HepG2 (cell line): ENCODE measurements around the gene IFNA21. TPM values are rescaled to one million over a fixed set of nuclear protein-coding genes. Genes with fewer than 3 reads are reported as not detected.

ENCODE experiments used
- ATAC-seq: fragments of 200-7000 bp; cut with Tn5 transposase; 3 replicates; pipeline ENCODE4 v1.9.1; 2020; ENCODE audit warnings: mild to moderate bottlenecking, moderate library complexity
- BruUV-seq: library from RNA; stranded (reverse); fragments of 400-500 nt; replicated peaks from 2 replicates; lab custom pipeline; 2021; lab: Mats Ljungman, UMichigan
- CTCF ChIA-PET: fragments of 300-600 bp; formaldehyde crosslinking; extraction: SDS; loops from one replicate; lab custom pipeline; 2021; ENCODE audit warnings: low total read pairs, inconsistent platforms, low intra/inter-chr PET ratio; lab: Yijun Ruan, JAX
- POLR2A ChIA-PET: fragments of 350-600 bp; sonication (Branson Sonifier 250); formaldehyde crosslinking; loops from one replicate; lab custom pipeline; 2020; ENCODE audit warnings: antibody characterized with exemption, inconsistent platforms; lab: Yijun Ruan, JAX
- DNase-seq: peaks from one replicate; pipeline ENCODE4 v3.0.0-alpha.2; 2015; ENCODE audit warnings: low spot score
- FAIRE-seq: peaks from 3 replicates; lab custom pipeline; 2011; peaks lifted over from hg19 to GRCh38; lab: Jason Lieb, UNC
- H2AFZ ChIP-seq: one replicate; pipeline ENCODE4 v1.6.1; 2011; ENCODE audit warnings: low read length, inconsistent platforms
- H3K27ac ChIP-seq: fragments of 300-600 bp; 3 replicates; pipeline ENCODE4 v1.8.0; 2011; ENCODE audit warnings: mixed run types, mild to moderate bottlenecking, mixed read lengths, low read length, inconsistent platforms; ENCODE audit not compliant: insufficient read depth; ENCODE audit errors: extremely low read length
- H3K27me3 ChIP-seq, 2 experiments: fragments of 200-600 bp in 1 of 2; 2 replicates in 1 of 2; 3 replicates in 1 of 2; pipeline versions ENCODE4 v1.6.0 to v1.8.0; 2011; ENCODE audit warnings: low read length in 2 of 2, mild to moderate bottlenecking in 2 of 2, moderate library complexity in 2 of 2, inconsistent platforms in 1 of 2; ENCODE audit not compliant: insufficient read depth in 2 of 2, control insufficient read depth in 1 of 2
- H3K36me3 ChIP-seq, 2 experiments: fragments of 200-600 bp in 1 of 2; replicated peaks in 1 of 2; 2 replicates in 1 of 2; 3 replicates in 1 of 2; pipeline versions ENCODE4 v1.5.1 to v1.8.0; 2011; ENCODE audit warnings: low read length in 2 of 2, inconsistent platforms in 1 of 2; ENCODE audit not compliant: insufficient read depth in 2 of 2, control insufficient read depth in 1 of 2
- H3K4me1 ChIP-seq: 2 replicates; pipeline ENCODE4 v1.5.1; 2012; ENCODE audit warnings: low read length, inconsistent platforms; ENCODE audit not compliant: insufficient read depth
- H3K4me2 ChIP-seq: 2 replicates; pipeline ENCODE4 v1.6.0; 2011; ENCODE audit warnings: low read depth, low read length, inconsistent platforms
- H3K4me3 ChIP-seq, 3 experiments: fragments of 200-600 bp in 1 of 3; sonication (generic), shearing (Covaris generic) in 1 of 3; replicated peaks in 1 of 3; 2 replicates each; pipeline ENCODE4 v1.5.1; 2011 to 2016; ENCODE audit warnings: low read length in 3 of 3, inconsistent platforms in 2 of 3, low read depth in 2 of 3, mild to moderate bottlenecking in 2 of 3, control low read depth in 1 of 3, mixed read lengths in 1 of 3; ENCODE audit not compliant: insufficient read depth in 1 of 3
- H3K79me2 ChIP-seq: one replicate; pipeline ENCODE4 v1.6.1; 2011; ENCODE audit warnings: low read length, inconsistent platforms; ENCODE audit not compliant: insufficient read depth
- H3K9ac ChIP-seq: 2 replicates; pipeline ENCODE4 v1.6.0; 2011; ENCODE audit warnings: mild to moderate bottlenecking, low read depth, low read length, inconsistent platforms; ENCODE audit not compliant: insufficient read depth
- H3K9me3 ChIP-seq: 2 replicates; pipeline ENCODE4 v1.5.1; 2012; ENCODE audit warnings: mild to moderate bottlenecking, low read length
- H4K20me1 ChIP-seq: 2 replicates; pipeline ENCODE4 v1.6.0; 2011; ENCODE audit warnings: inconsistent platforms, mild to moderate bottlenecking, low read length, moderate library complexity; ENCODE audit not compliant: insufficient read depth
- ARID2 ChIP-seq: sonication (generic); formaldehyde crosslinking; IDR thresholded peaks from 2 replicates; pipeline ENCODE4 v1.8.1; 2022; ENCODE audit warnings: mild to moderate bottlenecking, missing genetic modification reagents, borderline replicate concordance
- EED ChIP-seq: sonication (generic); formaldehyde crosslinking; IDR thresholded peaks from 2 replicates; pipeline ENCODE4 v1.5.0; 2020; ENCODE audit warnings: mild to moderate bottlenecking, missing genetic modification reagents
- KDM4B ChIP-seq: sonication (generic); formaldehyde crosslinking; IDR thresholded peaks from 2 replicates; pipeline ENCODE4 v1.4.0; 2020; ENCODE audit warnings: missing genetic modification reagents
- NFE2 ChIP-seq: sonication (generic); formaldehyde crosslinking; IDR thresholded peaks from 2 replicates; pipeline ENCODE4 v1.4.0; 2020; ENCODE audit warnings: missing genetic modification reagents
- NFYC ChIP-seq: IDR thresholded peaks from 2 replicates; pipeline ENCODE4 v1.6.1; 2016; ENCODE audit warnings: missing genetic modification reagents, missing compliant biosample characterization
- STAT5B ChIP-seq: sonication (generic); formaldehyde crosslinking; IDR thresholded peaks from 2 replicates; pipeline ENCODE4 v1.4.0; 2020; ENCODE audit warnings: missing genetic modification reagents
- YY1 ChIP-seq: IDR thresholded peaks from 2 replicates; pipeline ENCODE4 v1.6.1; 2011; ENCODE audit warnings: low read length, low read depth, moderate library complexity, mild to moderate bottlenecking; ENCODE audit not compliant: insufficient read depth, insufficient replicate concordance
- ZNF343 ChIP-seq: sonication (generic); formaldehyde crosslinking; IDR thresholded peaks from 2 replicates; pipeline ENCODE4 v1.4.0; 2020; ENCODE audit warnings: mild to moderate bottlenecking, missing genetic modification reagents
- WGBS: methylation state at CpG from one replicate; pipeline ENCODE4 v1.1.6; 2017; ENCODE audit warnings: low lambda C conversion rate; 5-methylcytosine and 5-hydroxymethylcytosine counted together
- in situ Hi-C: cut with HindIII; loops from 2 replicates; pipeline ENCODE4 v1.10.0; 2017; ENCODE audit warnings: low pct_unique_long_range_greater_than_20kb; ENCODE audit not compliant: extremely low pct_ligation_motif_present
- intact Hi-C: fragments of 100-400 bp; cut with micrococcal nuclease; formaldehyde crosslinking; loops from one replicate; pipeline ENCODE4 v1.10.0; 2022; ENCODE audit not compliant: unreplicated experiment
- polyA plus RNA-seq, 8 experiments: library from polyadenylated mRNA; depleted of rRNA in 3 of 8; stranded (reverse) in 7 of 8; unstranded in 1 of 8; fragments of >200 nt; fragmentation: Illumina TruSeq in 4 of 8; extraction: Trizol in 4 of 8; gene quantifications; 2 replicates each; pipeline versions ENCODE4 v1.2.1 to v1.2.3, GENCODE V29; 2011 to 2016; ENCODE audit warnings: low read depth in 4 of 8, missing spikeins in 1 of 8, mixed read lengths in 1 of 8; ENCODE audit not compliant: insufficient read depth in 1 of 8
- total RNA-seq, 5 experiments: library from RNA; depleted of rRNA; stranded (reverse); fragments of >200 nt; fragmentation: Illumina TruSeq; extraction: Trizol; gene quantifications; 2 replicates each; pipeline ENCODE4 v1.2.3, GENCODE V29; 2016; ENCODE audit warnings: low read depth in 1 of 5
- TF ChIP-seq, protein P1 (sequence below): sonication (generic); formaldehyde crosslinking; IDR thresholded peaks from 2 replicates; pipeline ENCODE4 v1.4.0; 2020; ENCODE audit warnings: missing genetic modification reagents
- TF ChIP-seq, protein P2 (sequence below): sonication (generic); formaldehyde crosslinking; IDR thresholded peaks from 2 replicates; pipeline ENCODE4 v1.8.1; 2023; ENCODE audit warnings: mild to moderate bottlenecking, missing genetic modification reagents
- TF ChIP-seq, protein P3 (sequence below): sonication (generic); formaldehyde crosslinking; IDR thresholded peaks from 2 replicates; pipeline ENCODE4 v1.4.0; 2020; ENCODE audit warnings: missing genetic modification reagents, borderline replicate concordance
- TF ChIP-seq, protein P4 (sequence below): IDR thresholded peaks from 2 replicates; pipeline ENCODE4 v1.6.1; 2016; ENCODE audit warnings: missing biosample characterization, missing genetic modification reagents, low read depth
- TF ChIP-seq, protein P5 (sequence below): sonication (generic); formaldehyde crosslinking; IDR thresholded peaks from 2 replicates; pipeline ENCODE4 v1.9.0; 2022; ENCODE audit warnings: low read depth, missing genetic modification reagents

IFNA21 gene
- total and polyA plus RNA-seq, 2 of the 13 experiments (the other 11 are each of a cell fraction or from before 2014, with no cell fraction given): not detected

DNA sequence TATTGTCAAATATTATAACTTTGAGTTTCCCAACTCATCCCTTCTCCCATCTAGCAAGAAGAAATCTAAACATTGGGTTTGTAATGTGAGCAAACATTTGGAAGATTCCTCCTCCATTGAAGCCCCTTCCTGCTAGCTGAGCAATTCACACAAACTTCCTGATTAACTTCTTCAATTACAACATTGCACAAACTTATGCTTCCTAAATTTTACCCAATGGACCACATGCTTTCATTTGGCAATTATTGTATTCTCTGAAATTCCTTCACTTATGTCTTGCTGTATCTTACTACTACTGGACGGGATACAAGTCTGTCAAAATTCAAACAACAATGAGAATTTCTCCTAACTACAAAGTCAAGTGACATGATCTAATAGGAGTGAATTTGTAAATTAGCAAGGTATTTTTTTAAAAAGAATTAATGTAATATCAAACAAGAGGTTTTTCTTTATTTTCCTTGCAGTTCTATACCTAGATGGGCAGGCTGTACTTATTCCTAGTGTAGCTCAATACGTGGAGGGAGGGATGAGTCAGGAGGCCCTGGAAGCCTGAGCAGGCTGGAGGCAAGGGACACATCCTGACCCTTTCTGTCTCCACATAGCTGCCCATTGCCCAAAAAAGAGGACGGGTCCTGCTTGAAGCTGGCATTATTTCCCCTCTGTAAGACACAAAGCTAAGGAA is 13.0 kb downstream of the IFNA21 start (continued):
- TF ChIP-seq, protein P1, sequence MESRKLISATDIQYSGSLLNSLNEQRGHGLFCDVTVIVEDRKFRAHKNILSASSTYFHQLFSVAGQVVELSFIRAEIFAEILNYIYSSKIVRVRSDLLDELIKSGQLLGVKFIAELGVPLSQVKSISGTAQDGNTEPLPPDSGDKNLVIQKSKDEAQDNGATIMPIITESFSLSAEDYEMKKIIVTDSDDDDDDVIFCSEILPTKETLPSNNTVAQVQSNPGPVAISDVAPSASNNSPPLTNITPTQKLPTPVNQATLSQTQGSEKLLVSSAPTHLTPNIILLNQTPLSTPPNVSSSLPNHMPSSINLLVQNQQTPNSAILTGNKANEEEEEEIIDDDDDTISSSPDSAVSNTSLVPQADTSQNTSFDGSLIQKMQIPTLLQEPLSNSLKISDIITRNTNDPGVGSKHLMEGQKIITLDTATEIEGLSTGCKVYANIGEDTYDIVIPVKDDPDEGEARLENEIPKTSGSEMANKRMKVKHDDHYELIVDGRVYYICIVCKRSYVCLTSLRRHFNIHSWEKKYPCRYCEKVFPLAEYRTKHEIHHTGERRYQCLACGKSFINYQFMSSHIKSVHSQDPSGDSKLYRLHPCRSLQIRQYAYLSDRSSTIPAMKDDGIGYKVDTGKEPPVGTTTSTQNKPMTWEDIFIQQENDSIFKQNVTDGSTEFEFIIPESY (CRISPR knock-in tag): no peak
- TF ChIP-seq ZNF343 (no peak), ARID2 (CRISPR knock-in tag) (no peak), STAT5B (CRISPR knock-in tag) (no peak), EED (CRISPR knock-in tag) (no peak), NFYC (CRISPR knock-in tag) (no peak)
- TF ChIP-seq, protein P2, sequence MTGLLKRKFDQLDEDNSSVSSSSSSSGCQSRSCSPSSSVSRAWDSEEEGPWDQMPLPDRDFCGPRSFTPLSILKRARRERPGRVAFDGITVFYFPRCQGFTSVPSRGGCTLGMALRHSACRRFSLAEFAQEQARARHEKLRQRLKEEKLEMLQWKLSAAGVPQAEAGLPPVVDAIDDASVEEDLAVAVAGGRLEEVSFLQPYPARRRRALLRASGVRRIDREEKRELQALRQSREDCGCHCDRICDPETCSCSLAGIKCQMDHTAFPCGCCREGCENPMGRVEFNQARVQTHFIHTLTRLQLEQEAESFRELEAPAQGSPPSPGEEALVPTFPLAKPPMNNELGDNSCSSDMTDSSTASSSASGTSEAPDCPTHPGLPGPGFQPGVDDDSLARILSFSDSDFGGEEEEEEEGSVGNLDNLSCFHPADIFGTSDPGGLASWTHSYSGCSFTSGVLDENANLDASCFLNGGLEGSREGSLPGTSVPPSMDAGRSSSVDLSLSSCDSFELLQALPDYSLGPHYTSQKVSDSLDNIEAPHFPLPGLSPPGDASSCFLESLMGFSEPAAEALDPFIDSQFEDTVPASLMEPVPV (CRISPR knock-in tag): no peak

DNA sequence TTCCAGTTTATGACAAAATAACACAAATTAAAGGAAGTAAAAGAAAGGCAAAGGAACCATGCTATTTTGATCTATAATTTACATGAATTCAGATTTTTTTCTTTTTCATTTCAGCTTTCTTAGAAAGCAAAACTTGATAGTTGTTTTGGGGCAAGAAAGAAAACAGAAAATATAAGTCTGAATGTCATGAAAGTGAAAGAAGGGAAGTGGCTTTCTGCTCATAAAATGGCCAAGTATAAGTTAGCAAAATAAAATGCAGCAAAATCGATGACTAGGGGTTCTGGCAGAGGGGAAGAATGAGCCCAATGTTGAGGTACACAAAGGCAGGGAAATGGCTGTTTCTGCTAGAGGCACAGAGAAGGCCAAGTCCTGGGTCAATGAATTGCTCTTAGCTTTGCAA is 21.9 kb downstream of the IFNA21 start:
- Histone ChIP-seq H3K4me3 (no peak overlapping the region), H3K9me3 (no peaks in the 10 kb centered on the region; the same call in 1 of the 2 replicates), H3K79me2 (no peaks in the 10 kb centered on the region), H3K4me2 (no peak overlapping the region), H3K36me3 (no peaks in the 10 kb centered on the region), H3K27ac (no peak overlapping the region), H3K9ac (no peak overlapping the region), H2AFZ (no peak overlapping the region), H3K4me1 (no peaks in the 10 kb centered on the region), H3K27me3 (no peaks in the 10 kb centered on the region), H4K20me1 (no peaks in the 10 kb centered on the region)
- ChIA-PET POLR2A (no interaction called here), CTCF (no interaction called here)
- in situ Hi-C loops: no loop called here
- BruUV-seq: no TSS peak
- DNase-seq (no peak), ATAC-seq (no peak), FAIRE-seq (no peak)
- WGBS: 0% methylated on average over 1 of the region's 1 CpG
- intact Hi-C loops: no loop called here
- TF ChIP-seq, protein P3, sequence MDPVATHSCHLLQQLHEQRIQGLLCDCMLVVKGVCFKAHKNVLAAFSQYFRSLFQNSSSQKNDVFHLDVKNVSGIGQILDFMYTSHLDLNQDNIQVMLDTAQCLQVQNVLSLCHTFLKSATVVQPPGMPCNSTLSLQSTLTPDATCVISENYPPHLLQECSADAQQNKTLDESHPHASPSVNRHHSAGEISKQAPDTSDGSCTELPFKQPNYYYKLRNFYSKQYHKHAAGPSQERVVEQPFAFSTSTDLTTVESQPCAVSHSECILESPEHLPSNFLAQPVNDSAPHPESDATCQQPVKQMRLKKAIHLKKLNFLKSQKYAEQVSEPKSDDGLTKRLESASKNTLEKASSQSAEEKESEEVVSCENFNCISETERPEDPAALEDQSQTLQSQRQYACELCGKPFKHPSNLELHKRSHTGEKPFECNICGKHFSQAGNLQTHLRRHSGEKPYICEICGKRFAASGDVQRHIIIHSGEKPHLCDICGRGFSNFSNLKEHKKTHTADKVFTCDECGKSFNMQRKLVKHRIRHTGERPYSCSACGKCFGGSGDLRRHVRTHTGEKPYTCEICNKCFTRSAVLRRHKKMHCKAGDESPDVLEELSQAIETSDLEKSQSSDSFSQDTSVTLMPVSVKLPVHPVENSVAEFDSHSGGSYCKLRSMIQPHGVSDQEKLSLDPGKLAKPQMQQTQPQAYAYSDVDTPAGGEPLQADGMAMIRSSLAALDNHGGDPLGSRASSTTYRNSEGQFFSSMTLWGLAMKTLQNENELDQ (CRISPR knock-in tag): no peak
- TF ChIP-seq YY1: no peak
- no peak for TF ChIP-seq KDM4B (CRISPR knock-in tag)
- TF ChIP-seq ARID2 (CRISPR knock-in tag): no peak
- TF ChIP-seq, protein P4, sequence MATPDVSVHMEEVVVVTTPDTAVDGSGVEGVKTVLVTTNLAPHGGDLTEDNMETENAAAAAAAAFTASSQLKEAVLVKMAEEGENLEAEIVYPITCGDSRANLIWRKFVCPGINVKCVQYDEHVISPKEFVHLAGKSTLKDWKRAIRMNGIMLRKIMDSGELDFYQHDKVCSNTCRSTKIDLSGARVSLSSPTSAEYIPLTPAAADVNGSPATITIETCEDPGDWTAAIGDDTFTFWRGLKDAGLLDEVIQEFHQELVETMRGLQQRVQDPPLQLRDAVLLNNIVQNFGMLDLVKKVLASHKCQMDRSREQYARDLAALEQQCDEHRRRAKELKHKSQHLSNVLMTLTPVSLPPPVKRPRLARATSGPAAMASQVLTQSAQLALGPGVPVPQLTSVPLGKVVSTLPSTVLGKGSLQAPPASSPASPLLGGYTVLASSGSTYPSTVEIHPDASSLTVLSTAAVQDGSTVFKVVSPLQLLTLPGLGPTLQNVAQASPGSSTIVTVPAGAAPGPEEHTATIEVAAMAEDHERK (CRISPR knock-in tag): no peak
- TF ChIP-seq, protein P5, sequence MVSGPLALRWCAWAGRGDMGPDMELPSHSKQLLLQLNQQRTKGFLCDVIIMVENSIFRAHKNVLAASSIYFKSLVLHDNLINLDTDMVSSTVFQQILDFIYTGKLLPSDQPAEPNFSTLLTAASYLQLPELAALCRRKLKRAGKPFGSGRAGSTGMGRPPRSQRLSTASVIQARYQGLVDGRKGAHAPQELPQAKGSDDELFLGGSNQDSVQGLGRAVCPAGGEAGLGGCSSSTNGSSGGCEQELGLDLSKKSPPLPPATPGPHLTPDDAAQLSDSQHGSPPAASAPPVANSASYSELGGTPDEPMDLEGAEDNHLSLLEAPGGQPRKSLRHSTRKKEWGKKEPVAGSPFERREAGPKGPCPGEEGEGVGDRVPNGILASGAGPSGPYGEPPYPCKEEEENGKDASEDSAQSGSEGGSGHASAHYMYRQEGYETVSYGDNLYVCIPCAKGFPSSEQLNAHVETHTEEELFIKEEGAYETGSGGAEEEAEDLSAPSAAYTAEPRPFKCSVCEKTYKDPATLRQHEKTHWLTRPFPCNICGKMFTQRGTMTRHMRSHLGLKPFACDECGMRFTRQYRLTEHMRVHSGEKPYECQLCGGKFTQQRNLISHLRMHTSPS (CRISPR knock-in tag): no peak
- no peak for TF ChIP-seq NFE2 (CRISPR knock-in tag)
